Astrocyte of the cerebellum (primary cell): Measurements from ENCODE around the gene SIPA1L3.
"Not testable (repeated sequence)": the region's sequence is repeated elsewhere in the genome, so short reads cannot be mapped to it uniquely, and the experiment has no call there.

Source experiments
- DNase-seq: peaks from one replicate; pipeline ENCODE4 v3.0.0-alpha.2; 2011; ENCODE audit warnings: low read depth
- H3K4me3 ChIP-seq: 2 replicates; pipeline ENCODE4 v1.5.1; 2011; ENCODE audit warnings: mild to moderate bottlenecking, low read depth, low read length, moderate library complexity
- CTCF ChIP-seq: IDR thresholded peaks from 2 replicates; pipeline ENCODE4 v1.5.1; 2012; ENCODE audit warnings: low read length, low read depth, moderate library complexity, mild to moderate bottlenecking; ENCODE audit errors: missing control alignments
- in situ Hi-C: cut with HindIII; loops from 2 replicates; pipeline ENCODE4 v1.10.0; 2017; ENCODE audit warnings: low sequenced_read_pairs

The SIPA1L3 gene

GRCh38 chr19:38059897-38060296, 152.9 kb downstream of the SIPA1L3 start:
- DNase-seq = no peak
- no peak overlapping the region for H3K4me3 ChIP-seq
- no peak for TF ChIP-seq CTCF
- in situ Hi-C loops = loop anchor here (5.0 kb wide), 1 partner anchor 98 kb away; no protein-coding TSS in a partner anchor

- in situ Hi-C loops = loop anchor here (5.0 kb wide), 1 partner anchor 98 kb away; no protein-coding TSS in a partner anchor
- no peak for TF ChIP-seq CTCF
- H3K4me3 ChIP-seq = no peak overlapping the region
- no peak for DNase-seq
Observed at GRCh38 chr19:38060331-38060730, 153.3 kb downstream of the SIPA1L3 start.

GRCh38 chr19:38061294-38061693, 154.3 kb downstream of the SIPA1L3 start:
- DNase-seq = peak; percentile 28
- no peak for TF ChIP-seq CTCF
- no peak overlapping the region for H3K4me3 ChIP-seq
- in situ Hi-C loops = loop anchor here (5.0 kb wide), 1 partner anchor 99 kb away; no protein-coding TSS in a partner anchor

GRCh38 chr19:38062959-38063761, 156.2 kb downstream of the SIPA1L3 start:
- in situ Hi-C loops = loop anchor here (5.0 kb wide), 1 partner anchor 101 kb away; no protein-coding TSS in a partner anchor
- no peak for DNase-seq
- no peak overlapping the region for H3K4me3 ChIP-seq
- no peak for TF ChIP-seq CTCF

GRCh38 chr19:38063928-38064327, 156.9 kb downstream of the SIPA1L3 start:
- H3K4me3 ChIP-seq = no peak overlapping the region
- TF ChIP-seq CTCF = no peak
- in situ Hi-C loops = loop anchor here (5.0 kb wide), 1 partner anchor 102 kb away; no protein-coding TSS in a partner anchor
- no peak for DNase-seq

GRCh38 chr19:38064661-38065425, 157.8 kb downstream of the SIPA1L3 start:
- no peak overlapping the region for H3K4me3 ChIP-seq
- DNase-seq = no peak
- TF ChIP-seq CTCF = no peak
- in situ Hi-C loops = loop anchor here (5.0 kb wide), 1 partner anchor 103 kb away; no protein-coding TSS in a partner anchor

- H3K4me3 ChIP-seq, DNase-seq, in situ Hi-C loops: not testable (repeated sequence)
Observed at GRCh38 chr19:38065775-38066174, 158.8 kb downstream of the SIPA1L3 start.
